Body of pancreas (tissue), 4 donors: Measurements from ENCODE around the gene LIMS1.

ENCODE experiments used
- CTCF ChIP-seq, 7 experiments: fragments of 450-650 bp in 4 of 7; fragments of 200-600 bp in 3 of 7; sonication (generic) in 3 of 7; IDR thresholded peaks; one replicate each; pipeline ENCODE4 v1.5.1; 2016 to 2019; ENCODE audit warnings: antibody characterized with exemption in 7 of 7
- POLR2A ChIP-seq, 3 donors: fragments of 450-650 bp; IDR thresholded peaks; one replicate each; pipeline ENCODE4 v1.6.1; 2016; ENCODE audit warnings: antibody characterized with exemption in 3 of 3, mild to moderate bottlenecking in 2 of 3

GRCh38 chr2:108579623-108580022 is 45.4 kb downstream of the LIMS1 start:
- no peak for TF ChIP-seq CTCF (IDR thresholded peaks at IDR 0.05)
- TF ChIP-seq POLR2A (IDR thresholded peaks at IDR 0.05) = no peak
